WI38 (cell line): ENCODE data around the gene CCDC102A.

Source experiments
- H3K4me3 ChIP-seq: 2 replicates; pipeline ENCODE4 v1.5.1; 2011; ENCODE audit warnings: low read depth, mild to moderate bottlenecking, control low read depth, low read length
- TF ChIP-seq, protein P1 (sequence below): IDR thresholded peaks from 2 replicates; pipeline ENCODE4 v1.5.1; 2012; ENCODE audit warnings: low read depth, mild to moderate bottlenecking, control low read depth, low read length

CCDC102A gene

GRCh38 chr16:57541754-57542435 lies 5.5 kb upstream of the CCDC102A start:
- H3K4me3 ChIP-seq = no peak overlapping the region
- TF ChIP-seq, protein P1, sequence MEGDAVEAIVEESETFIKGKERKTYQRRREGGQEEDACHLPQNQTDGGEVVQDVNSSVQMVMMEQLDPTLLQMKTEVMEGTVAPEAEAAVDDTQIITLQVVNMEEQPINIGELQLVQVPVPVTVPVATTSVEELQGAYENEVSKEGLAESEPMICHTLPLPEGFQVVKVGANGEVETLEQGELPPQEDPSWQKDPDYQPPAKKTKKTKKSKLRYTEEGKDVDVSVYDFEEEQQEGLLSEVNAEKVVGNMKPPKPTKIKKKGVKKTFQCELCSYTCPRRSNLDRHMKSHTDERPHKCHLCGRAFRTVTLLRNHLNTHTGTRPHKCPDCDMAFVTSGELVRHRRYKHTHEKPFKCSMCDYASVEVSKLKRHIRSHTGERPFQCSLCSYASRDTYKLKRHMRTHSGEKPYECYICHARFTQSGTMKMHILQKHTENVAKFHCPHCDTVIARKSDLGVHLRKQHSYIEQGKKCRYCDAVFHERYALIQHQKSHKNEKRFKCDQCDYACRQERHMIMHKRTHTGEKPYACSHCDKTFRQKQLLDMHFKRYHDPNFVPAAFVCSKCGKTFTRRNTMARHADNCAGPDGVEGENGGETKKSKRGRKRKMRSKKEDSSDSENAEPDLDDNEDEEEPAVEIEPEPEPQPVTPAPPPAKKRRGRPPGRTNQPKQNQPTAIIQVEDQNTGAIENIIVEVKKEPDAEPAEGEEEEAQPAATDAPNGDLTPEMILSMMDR = no peak

DNA sequence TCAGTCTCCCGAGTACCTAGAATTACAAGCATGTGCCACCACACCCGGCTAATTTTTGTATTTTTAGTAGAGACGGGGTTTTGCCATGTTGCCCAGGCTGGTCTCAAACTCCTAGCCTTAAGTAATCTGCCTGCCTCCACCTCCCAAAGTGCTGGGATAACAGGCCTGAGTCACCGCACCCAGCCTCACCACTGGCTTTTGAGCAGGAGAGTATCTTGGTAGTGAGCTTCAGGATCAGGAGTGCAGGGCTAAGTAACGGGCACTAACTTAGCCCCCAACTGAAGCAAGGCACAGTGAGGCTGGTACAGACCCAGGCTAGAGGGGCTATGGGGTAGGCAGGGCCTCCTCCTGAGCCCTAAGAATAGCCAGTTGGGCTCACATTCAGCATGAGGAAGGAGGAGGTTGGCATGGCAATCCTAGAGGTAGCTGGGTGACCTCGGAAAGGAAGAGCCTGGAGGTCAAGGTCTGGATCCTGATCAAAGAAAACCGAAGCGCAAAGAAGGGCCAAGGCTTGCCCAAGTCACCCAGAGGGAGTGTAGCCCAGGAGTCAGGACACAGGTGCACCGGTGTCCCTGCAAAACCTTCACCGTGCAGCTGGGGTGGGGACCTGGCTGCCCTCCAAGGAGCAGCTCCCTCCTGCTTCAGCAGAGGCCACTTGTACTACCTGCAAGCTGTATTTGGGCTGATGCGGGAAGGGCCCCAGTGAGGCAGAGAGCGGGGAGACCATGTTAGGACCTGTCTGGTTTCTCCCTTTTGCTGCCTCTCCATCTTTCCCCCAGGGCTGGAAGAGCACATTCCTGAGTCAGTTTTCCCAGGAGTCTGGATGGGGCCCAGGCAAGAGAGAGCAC lies 4.8 kb upstream of the CCDC102A start:
- H3K4me3 ChIP-seq = no peak overlapping the region
- TF ChIP-seq, protein P1 = no peak

GRCh38 chr16:57540387-57540786 lies 4.0 kb upstream of the CCDC102A start:
- no peak overlapping the region for H3K4me3 ChIP-seq
- TF ChIP-seq, protein P1 = no peak

- H3K4me3 ChIP-seq = no peak overlapping the region
- TF ChIP-seq, protein P1 = no peak
Measured at GRCh38 chr16:57539072-57539796, 2.9 kb upstream of the CCDC102A start.

DNA sequence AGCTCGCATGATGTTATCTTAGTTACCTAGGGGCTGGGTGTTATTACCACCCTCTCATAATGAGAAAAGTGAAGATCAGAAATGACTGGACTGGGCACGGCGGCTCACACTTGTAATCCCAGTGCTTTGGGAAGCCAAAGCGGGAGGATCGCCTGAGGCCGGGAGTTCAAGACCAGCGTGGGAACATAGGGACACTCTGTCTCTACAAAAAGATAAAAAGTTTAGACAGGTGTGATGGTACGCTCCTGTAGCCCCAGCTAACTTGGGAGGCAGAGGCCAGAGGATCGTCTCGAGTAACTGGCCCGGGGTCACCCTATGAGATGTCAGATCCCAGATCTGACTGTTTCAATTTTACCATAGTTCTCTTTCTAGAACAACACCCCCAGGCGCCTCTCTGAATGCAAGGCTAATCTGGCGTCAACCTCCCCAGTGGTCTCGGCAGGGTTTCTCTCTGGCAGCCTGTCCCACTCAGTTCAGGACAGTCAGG lies 1.9 kb upstream of the CCDC102A start:
- TF ChIP-seq, protein P1 = no peak
- no peak overlapping the region for H3K4me3 ChIP-seq

DNA sequence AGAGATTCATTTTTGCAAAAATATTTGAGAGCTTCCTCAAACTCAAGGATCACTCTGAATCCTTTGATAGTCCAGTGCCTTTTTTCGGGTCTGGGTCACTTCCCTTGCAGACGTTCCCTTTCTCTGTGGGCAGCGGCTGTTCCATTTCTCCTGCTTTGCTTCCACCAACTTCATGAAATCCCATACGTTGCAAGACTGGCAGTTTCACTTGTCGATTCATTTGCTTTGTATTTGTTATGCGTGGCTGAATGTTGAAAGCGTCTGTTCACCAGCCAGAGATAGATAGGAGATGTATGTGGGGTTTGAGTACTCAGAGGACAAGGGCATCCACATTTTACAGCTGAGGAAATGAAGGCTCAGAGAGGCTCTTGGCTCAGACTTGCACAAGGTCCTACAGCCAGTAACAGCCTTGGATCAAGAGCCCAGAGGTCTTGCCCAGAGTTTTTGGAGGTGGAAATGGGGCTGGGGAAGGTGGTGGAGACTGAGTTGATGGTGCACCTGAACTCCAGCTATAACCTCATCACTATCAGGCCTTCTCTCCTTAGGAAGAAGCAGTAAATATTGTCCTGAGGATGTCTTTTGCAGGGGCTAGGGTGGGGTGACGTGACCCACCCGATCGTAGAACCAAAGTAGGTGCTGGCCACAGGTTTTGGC lies 1.3 kb upstream of the CCDC102A start:
- no peak overlapping the region for H3K4me3 ChIP-seq
- TF ChIP-seq, protein P1 = no peak
